ENCODE data around the gene COL28A1.

The COL28A1 gene

GRCh38 chr7:7504910-7505704 is 30.6 kb downstream of the COL28A1 start:
- TF ChIP-seq CTCF (IDR thresholded peaks at IDR 0.05; ENCODE audit: low read depth, low read length, missing control alignments) = no peak
- in situ Hi-C loops (cut with HindIII; ENCODE audit: low sequenced_read_pairs) = no loop called here
- DNase-seq (ENCODE audit: low read depth) = no peak
- H3K4me3 ChIP-seq (ENCODE audit: low read depth, low read length) = no peak overlapping the region

GRCh38 chr7:7499892-7500291 is 35.8 kb downstream of the COL28A1 start:
- TF ChIP-seq CTCF (IDR thresholded peaks at IDR 0.05; ENCODE audit: low read depth, low read length, missing control alignments) = no peak
- no peak for DNase-seq (ENCODE audit: low read depth)
- no peak overlapping the region for H3K4me3 ChIP-seq (ENCODE audit: low read depth, low read length)
- in situ Hi-C loops (cut with HindIII; ENCODE audit: low sequenced_read_pairs) = no loop called here

- H3K4me3 ChIP-seq (ENCODE audit: low read depth, low read length) = no peak overlapping the region
- no peak for DNase-seq (ENCODE audit: low read depth)
- TF ChIP-seq CTCF (IDR thresholded peaks at IDR 0.05; ENCODE audit: low read depth, low read length, missing control alignments) = no peak
- in situ Hi-C loops (cut with HindIII; ENCODE audit: low sequenced_read_pairs) = no loop called here
These were observed 36.8 kb downstream of the COL28A1 start for GRCh38 chr7:7498856-7499255.

GRCh38 chr7:7496311-7496710 is 39.4 kb downstream of the COL28A1 start:
- H3K4me3 ChIP-seq (ENCODE audit: low read depth, low read length) = no peak overlapping the region
- no peak for TF ChIP-seq CTCF (IDR thresholded peaks at IDR 0.05; ENCODE audit: low read depth, low read length, missing control alignments)
- no peak for DNase-seq (ENCODE audit: low read depth)
- in situ Hi-C loops (cut with HindIII; ENCODE audit: low sequenced_read_pairs) = no loop called here

GRCh38 chr7:7495171-7495570 is 40.5 kb downstream of the COL28A1 start:
- no peak for TF ChIP-seq CTCF (IDR thresholded peaks at IDR 0.05; ENCODE audit: low read depth, low read length, missing control alignments)
- DNase-seq (ENCODE audit: low read depth) = no peak
- in situ Hi-C loops (cut with HindIII; ENCODE audit: low sequenced_read_pairs) = no loop called here
- no peak overlapping the region for H3K4me3 ChIP-seq (ENCODE audit: low read depth, low read length)

- no peak for DNase-seq (ENCODE audit: low read depth)
- no peak overlapping the region for H3K4me3 ChIP-seq (ENCODE audit: low read depth, low read length)
- in situ Hi-C loops (cut with HindIII; ENCODE audit: low sequenced_read_pairs) = no loop called here
- TF ChIP-seq CTCF (IDR thresholded peaks at IDR 0.05; ENCODE audit: low read depth, low read length, missing control alignments) = no peak
These were observed 44.6 kb downstream of the COL28A1 start for GRCh38 chr7:7491044-7491443.

Measured in astrocyte of the cerebellum (primary cell).